T-cell (primary cell): ENCODE measurements around the gene FLYWCH1. TPM values are rescaled to one million over a fixed set of nuclear protein-coding genes. Genes with fewer than 3 reads are reported as not detected.

ENCODE experiments used
- total RNA-seq, 35 experiments: library from RNA in 6 of 35; stranded (reverse) in 6 of 35; fragments of 120-200 nt in 1 of 35; gene quantifications; one replicate each; pipeline versions ENCODE4 v1.2.1 to v1.2.4 and lab custom pipeline; 2013 to 2026

Gene FLYWCH1
- total RNA-seq, 5 donors from 2014 or later (not counting 1 experiment from before 2014, with no cell fraction given) = 83.0 to 144 (median 106) TPM

Other genes with a start within 250 kb of the FLYWCH1 start
- 10 to 100 TPM; 19.5 to 29.1 (median 26.3) TPM for gene KCTD5, start 229.4 kb upstream of the FLYWCH1 start, total RNA-seq
- 1 to 10 TPM in 3 of 5 donors, under 1 TPM in 2; 0.70 to 2.0 (median 1.1) TPM for gene PRSS27, start 191.7 kb upstream of the FLYWCH1 start, total RNA-seq
- gene SRRM2, start 159.3 kb upstream of the FLYWCH1 start, total RNA-seq = 1,000 to 10,000 TPM in 2 of 5 donors, 100 to 1,000 TPM in 3; 784 to 1,343 (median 947) TPM
- 100 to 1,000 TPM in 4 of 5 donors, 10 to 100 TPM in 1; 71.8 to 153 (median 131) TPM for gene ELOB, start 134.7 kb upstream of the FLYWCH1 start, total RNA-seq
- gene PRSS33, start 124.4 kb upstream of the FLYWCH1 start, total RNA-seq = not detected
- gene PRSS41, start 113.5 kb upstream of the FLYWCH1 start, total RNA-seq = not detected
- 1 to 10 TPM in 4 of 5 donors, under 1 TPM in 1; 0.90 to 8.3 (median 3.3) TPM for gene PRSS21, start 94.7 kb upstream of the FLYWCH1 start, total RNA-seq
- gene ZG16B, start 81.6 kb upstream of the FLYWCH1 start, total RNA-seq = under 1 TPM in 1 of 5 donors, not detected in 4; 0.43 TPM
- gene PRSS22, start 53.8 kb upstream of the FLYWCH1 start, total RNA-seq = 1 to 10 TPM in 3 of 5 donors, under 1 TPM in 1, not detected in 1; 0.56 to 2.6 (median 1.4) TPM
- 10 to 100 TPM; 12.1 to 31.4 (median 25.6) TPM for gene FLYWCH2, start 28.7 kb upstream of the FLYWCH1 start, total RNA-seq
- under 1 TPM in 1 of 5 donors, not detected in 4; 0.15 TPM for gene KREMEN2, start 52.3 kb downstream of the FLYWCH1 start, total RNA-seq
- gene PAQR4, start 57.4 kb downstream of the FLYWCH1 start, total RNA-seq = 1 to 10 TPM; 1.9 to 3.3 (median 3.1) TPM
- gene PKMYT1, start 68.5 kb downstream of the FLYWCH1 start, total RNA-seq = 1 to 10 TPM; 1.3 to 3.1 (median 1.7) TPM
- gene CLDN9, start 101.0 kb downstream of the FLYWCH1 start, total RNA-seq = under 1 TPM in 1 of 5 donors, not detected in 4; 0.16 TPM
- 1 to 10 TPM in 1 of 5 donors, under 1 TPM in 2, not detected in 2; 0.30 to 1.1 (median 0.85) TPM for gene CLDN6, start 106.3 kb downstream of the FLYWCH1 start, total RNA-seq
- gene TNFRSF12A, start 108.4 kb downstream of the FLYWCH1 start, total RNA-seq = 1 to 10 TPM in 4 of 5 donors, under 1 TPM in 1; 0.43 to 3.7 (median 2.5) TPM
- 10 to 100 TPM; 11.4 to 25.9 (median 22.3) TPM for gene HCFC1R1, start 112.0 kb downstream of the FLYWCH1 start, total RNA-seq
- gene THOC6, start 112.1 kb downstream of the FLYWCH1 start, total RNA-seq = 10 to 100 TPM; 23.7 to 32.8 (median 31.7) TPM
- gene BICDL2, start 125.0 kb downstream of the FLYWCH1 start, total RNA-seq = under 1 TPM in 3 of 5 donors, not detected in 2; 0.13 to 0.16 (median 0.15) TPM
- 1 to 10 TPM; 1.6 to 9.6 (median 4.1) TPM for gene MMP25, start 134.6 kb downstream of the FLYWCH1 start, total RNA-seq
- gene IL32, start 153.7 kb downstream of the FLYWCH1 start, total RNA-seq = 1,000 to 10,000 TPM in 2 of 5 donors, 100 to 1,000 TPM in 3; 736 to 1,200 (median 999) TPM
- gene ZSCAN10, start 187.4 kb downstream of the FLYWCH1 start, total RNA-seq = under 1 TPM in 4 of 5 donors, not detected in 1; 0.19 to 0.64 (median 0.39) TPM
- under 1 TPM in 1 of 5 donors, not detected in 4; 0.38 TPM for gene ZNF205, start 200.7 kb downstream of the FLYWCH1 start, total RNA-seq
- 10 to 100 TPM in 3 of 5 donors, 1 to 10 TPM in 2; 3.1 to 16.9 (median 12.8) TPM for gene ZNF213, start 223.1 kb downstream of the FLYWCH1 start, total RNA-seq